Vagina (tissue), 2 donors: ENCODE measurements around the gene LTBP4. TPM values are rescaled to one million over a fixed set of nuclear protein-coding genes. Genes with fewer than 3 reads are reported as not detected.
A peak's percentile ranks its signal among the peaks of the same experiment; 100 is the strongest.

Source experiments
- DNase-seq, 2 donors: peaks; one replicate each; pipeline ENCODE4 v3.0.0-alpha.2; 2017; ENCODE audit errors: extremely low spot score in 2 of 2
- H3K27ac ChIP-seq: fragments of 200-600 bp; sonication (generic); one replicate; pipeline ENCODE4 v1.5.1; 2019
- H3K27me3 ChIP-seq: fragments of 200-600 bp; sonication (generic); one replicate; pipeline ENCODE4 v1.5.1; 2019
- H3K36me3 ChIP-seq, 2 donors: fragments of 200-600 bp; sonication (generic); one replicate each; pipeline ENCODE4 v1.5.1; 2017 to 2019
- H3K4me1 ChIP-seq: fragments of 200-600 bp; sonication (generic); one replicate; pipeline ENCODE4 v1.5.1; 2019
- H3K4me3 ChIP-seq, 2 donors: fragments of 200-600 bp; sonication (generic); 1 replicate in 1 of 2; 2 replicates in 1 of 2; pipeline ENCODE4 v1.5.1; 2016 to 2019
- H3K9me3 ChIP-seq: fragments of 200-600 bp; sonication (generic); one replicate; pipeline ENCODE4 v1.5.1; 2019
- CTCF ChIP-seq, 3 experiments: fragments of 450-650 bp in 2 of 3; fragments of 200-600 bp in 1 of 3; sonication (generic) in 1 of 3; IDR thresholded peaks; one replicate each; pipeline ENCODE4 v1.5.1; 2017 to 2019; ENCODE audit warnings: antibody characterized with exemption in 3 of 3, mild to moderate bottlenecking in 2 of 3, moderate library complexity in 2 of 3
- POLR2A ChIP-seq, 2 donors: fragments of 450-650 bp; IDR thresholded peaks; one replicate each; pipeline ENCODE4 v1.6.1; 2017; ENCODE audit warnings: antibody characterized with exemption in 2 of 2, mild to moderate bottlenecking in 2 of 2, moderate library complexity in 2 of 2
- POLR2AphosphoS5 ChIP-seq, 2 donors: sonication (generic); formaldehyde crosslinking; IDR thresholded peaks; one replicate each; pipeline ENCODE4 v1.9.0; 2017; ENCODE audit warnings: antibody characterized with exemption in 2 of 2, mild to moderate bottlenecking in 2 of 2, low read depth in 1 of 2; ENCODE audit not compliant: insufficient read depth in 1 of 2
- intact Hi-C: fragments of 100-400 bp; cut with DNase I; formaldehyde crosslinking; loops from one replicate; pipeline ENCODE4 v1.15.1; 2023
- total RNA-seq: library from RNA; depleted of rRNA; stranded (reverse); fragments of >200 nt; gene quantifications from one replicate; pipeline ENCODE4 v1.2.3, GENCODE V29; 2016

LTBP4 gene
- total RNA-seq, 1 donor from 2014 or later, result 983 TPM

GRCh38 chr19:40598121-40598917 lies 2.9 kb upstream of the LTBP4 start:
- peak overlapping the region; percentile 30 to 46 for H3K4me3 ChIP-seq
- H3K4me1 ChIP-seq, result peaks cover 63% of the 10 kb centered on the region
- intact Hi-C loops, result loop anchor here (5.0 kb wide), 1 partner anchor 66 kb away; no protein-coding TSS in a partner anchor
- H3K27me3 ChIP-seq, result no peaks in the 10 kb centered on the region
- no peak for DNase-seq
- H3K9me3 ChIP-seq, result no peaks in the 10 kb centered on the region
- peak overlapping the region; percentile 60 for H3K27ac ChIP-seq
- H3K36me3 ChIP-seq, result no peaks in the 10 kb centered on the region
- TF ChIP-seq CTCF (IDR thresholded peaks at IDR 0.05), result peak; percentile 79 to 97 (median 95)
- TF ChIP-seq POLR2A (IDR thresholded peaks at IDR 0.05), result no peak
- TF ChIP-seq POLR2AphosphoS5 (IDR thresholded peaks at IDR 0.05; ENCODE audit: insufficient read depth in 1 of 2, low read depth in 1 of 2), result peak in 1 of 2 donors; percentile 67

- Histone ChIP-seq H3K36me3 (no peaks in the 10 kb centered on the region), H3K9me3 (no peaks in the 10 kb centered on the region), H3K4me1 (peaks cover 64% of the 10 kb centered on the region), H3K27ac (peak overlapping the region; percentile 97), H3K27me3 (no peaks in the 10 kb centered on the region), H3K4me3 (peak overlapping the region in 1 of 2 donors; percentile 30)
- intact Hi-C loops, result loop anchor here (5.0 kb wide), 1 partner anchor 67 kb away; no protein-coding TSS in a partner anchor
- DNase-seq, result no peak
- no peak for TF ChIP-seq POLR2A (IDR thresholded peaks at IDR 0.05)
- TF ChIP-seq POLR2AphosphoS5 (IDR thresholded peaks at IDR 0.05; ENCODE audit: insufficient read depth in 1 of 2, low read depth in 1 of 2), result no peak
- no peak for TF ChIP-seq CTCF (IDR thresholded peaks at IDR 0.05)
Observed at GRCh38 chr19:40598918-40599307, 2.3 kb upstream of the LTBP4 start.

- H3K36me3 ChIP-seq, result no peaks in the 10 kb centered on the region
- peaks cover 67% of the 10 kb centered on the region for H3K4me1 ChIP-seq
- H3K9me3 ChIP-seq, result no peaks in the 10 kb centered on the region
- no peak for TF ChIP-seq CTCF (IDR thresholded peaks at IDR 0.05)
- no peak for TF ChIP-seq POLR2A (IDR thresholded peaks at IDR 0.05)
- TF ChIP-seq POLR2AphosphoS5 (IDR thresholded peaks at IDR 0.05; ENCODE audit: insufficient read depth in 1 of 2, low read depth in 1 of 2), result no peak
- intact Hi-C loops, result loop anchor here (5.0 kb wide), 1 partner anchor 67 kb away; no protein-coding TSS in a partner anchor
- DNase-seq, result no peak
- H3K27me3 ChIP-seq, result no peaks in the 10 kb centered on the region
- peak overlapping the region; percentile 97 for H3K27ac ChIP-seq
- H3K4me3 ChIP-seq, result peak overlapping the region in 1 of 2 donors; percentile 69
Observed at GRCh38 chr19:40599331-40599901, 1.8 kb upstream of the LTBP4 start.

- intact Hi-C loops, result loop anchor here (5.0 to 10.0 kb wide), 2 partner anchors 68 to 165 kb away; no protein-coding TSS in a partner anchor
- Histone ChIP-seq H3K27ac (peak overlapping the region; percentile 97), H3K36me3 (no peaks in the 10 kb centered on the region), H3K4me1 (peaks cover 74% of the 10 kb centered on the region), H3K27me3 (no peaks in the 10 kb centered on the region), H3K4me3 (peak overlapping the region; percentile 69 to 78), H3K9me3 (no peaks in the 10 kb centered on the region)
- TF ChIP-seq CTCF (IDR thresholded peaks at IDR 0.05) (no peak), POLR2A (IDR thresholded peaks at IDR 0.05) (no peak), POLR2AphosphoS5 (IDR thresholded peaks at IDR 0.05; ENCODE audit: insufficient read depth in 1 of 2, low read depth in 1 of 2) (no peak)
- no peak for DNase-seq
Observed at GRCh38 chr19:40599902-40600569, 1.1 kb upstream of the LTBP4 start.
